D721Med (cell line): ENCODE results near the gene IRGQ.
"Not testable (repeated sequence)": the region's sequence is repeated elsewhere in the genome, so short reads cannot be mapped to it uniquely, and the experiment has no call there.

Experiments used
- DNase-seq: peaks from one replicate; pipeline ENCODE4 v3.0.0; 2011; ENCODE audit warnings: low spot score; ENCODE audit not compliant: insufficient read length
- FAIRE-seq: peaks from 2 replicates; lab custom pipeline; 2011; peaks lifted over from hg19 to GRCh38; lab: Jason Lieb, UNC
- TF ChIP-seq, protein P1 (sequence below): IDR thresholded peaks from 2 replicates; pipeline ENCODE4 v1.5.1; 2012; ENCODE audit warnings: mild to moderate bottlenecking, control low read depth; ENCODE audit not compliant: insufficient read depth; ENCODE audit errors: missing control alignments

The IRGQ gene

GRCh38 chr19:43589277-43589676, 6.7 kb downstream of the IRGQ start:
- FAIRE-seq (no peak), DNase-seq (no peak)
- TF ChIP-seq, protein P1, sequence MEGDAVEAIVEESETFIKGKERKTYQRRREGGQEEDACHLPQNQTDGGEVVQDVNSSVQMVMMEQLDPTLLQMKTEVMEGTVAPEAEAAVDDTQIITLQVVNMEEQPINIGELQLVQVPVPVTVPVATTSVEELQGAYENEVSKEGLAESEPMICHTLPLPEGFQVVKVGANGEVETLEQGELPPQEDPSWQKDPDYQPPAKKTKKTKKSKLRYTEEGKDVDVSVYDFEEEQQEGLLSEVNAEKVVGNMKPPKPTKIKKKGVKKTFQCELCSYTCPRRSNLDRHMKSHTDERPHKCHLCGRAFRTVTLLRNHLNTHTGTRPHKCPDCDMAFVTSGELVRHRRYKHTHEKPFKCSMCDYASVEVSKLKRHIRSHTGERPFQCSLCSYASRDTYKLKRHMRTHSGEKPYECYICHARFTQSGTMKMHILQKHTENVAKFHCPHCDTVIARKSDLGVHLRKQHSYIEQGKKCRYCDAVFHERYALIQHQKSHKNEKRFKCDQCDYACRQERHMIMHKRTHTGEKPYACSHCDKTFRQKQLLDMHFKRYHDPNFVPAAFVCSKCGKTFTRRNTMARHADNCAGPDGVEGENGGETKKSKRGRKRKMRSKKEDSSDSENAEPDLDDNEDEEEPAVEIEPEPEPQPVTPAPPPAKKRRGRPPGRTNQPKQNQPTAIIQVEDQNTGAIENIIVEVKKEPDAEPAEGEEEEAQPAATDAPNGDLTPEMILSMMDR = no peak

- not testable (repeated sequence) for FAIRE-seq, DNase-seq
Observed at GRCh38 chr19:43587029-43587428, 8.9 kb downstream of the IRGQ start.

- no peak for DNase-seq
- FAIRE-seq = no peak
- TF ChIP-seq, protein P1 = no peak
Observed at GRCh38 chr19:43586346-43586745, 9.6 kb downstream of the IRGQ start.

- TF ChIP-seq, protein P1 = no peak
- FAIRE-seq = no peak
- no peak for DNase-seq
Observed at GRCh38 chr19:43584484-43584883, 11.4 kb downstream of the IRGQ start.

GRCh38 chr19:43582495-43582894, 13.4 kb downstream of the IRGQ start:
- no peak for DNase-seq
- TF ChIP-seq, protein P1 = no peak
- FAIRE-seq = no peak

DNA sequence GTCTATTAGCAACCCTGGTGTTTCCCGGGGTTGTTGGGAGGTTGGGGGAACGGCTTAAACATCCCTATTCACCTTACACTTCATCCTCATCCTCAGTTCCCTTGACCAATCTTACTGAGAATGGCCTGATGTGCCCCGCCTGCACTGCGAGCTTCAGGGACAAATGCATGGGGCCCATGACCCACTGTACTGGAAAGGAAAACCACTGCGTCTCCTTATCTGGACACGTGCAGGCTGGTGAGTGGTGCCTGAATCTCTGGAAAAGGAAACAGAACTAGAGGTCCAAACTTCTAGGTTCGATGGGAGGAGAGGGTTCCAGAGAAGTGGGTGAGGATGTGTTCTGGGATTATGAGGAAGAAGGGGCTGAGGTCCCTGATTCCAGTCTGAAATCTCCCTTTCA, 14.5 kb downstream of the IRGQ start:
- TF ChIP-seq, protein P1 = no peak
- FAIRE-seq (no peak), DNase-seq (no peak)

GRCh38 chr19:43578787-43579186, 17.1 kb downstream of the IRGQ start:
- TF ChIP-seq, protein P1 = no peak
- FAIRE-seq (no peak), DNase-seq (no peak)
